GM19035 (cell line): Measurements from ENCODE around the gene IPO4.
A peak's percentile ranks its signal among the peaks of the same experiment; 100 is the strongest.

Source experiments
- ATAC-seq: cut with Tn5 transposase; IDR thresholded peaks from one replicate; pipeline ENCODE4 v1.9.1; 2021; ENCODE audit not compliant: unreplicated experiment

The IPO4 gene

GRCh38 chr14:24178399-24179178 lies 10.0 kb downstream of the IPO4 start:
- no peak for ATAC-seq

- no peak for ATAC-seq
Measured at GRCh38 chr14:24177891-24178290, 10.7 kb downstream of the IPO4 start.

GRCh38 chr14:24177041-24177825 lies 11.4 kb downstream of the IPO4 start:
- no peak for ATAC-seq

GRCh38 chr14:24176599-24176998 lies 12.0 kb downstream of the IPO4 start:
- no peak for ATAC-seq

GRCh38 chr14:24172871-24173281 lies 15.7 kb downstream of the IPO4 start:
- ATAC-seq = no peak

- no peak for ATAC-seq
Measured at GRCh38 chr14:24172261-24172860, 16.3 kb downstream of the IPO4 start.

- ATAC-seq = peak; percentile 85
Measured at GRCh38 chr14:24171422-24172260, 17.0 kb downstream of the IPO4 start, which contains the start of gene REC8. TSS of gene REC8 (plus strand) at chr14:24172080. CDS start at chr14:24172553, 473 bp downstream.

- ATAC-seq = no peak
Measured at GRCh38 chr14:24167469-24168114, 21.0 kb downstream of the IPO4 start.

- no peak for ATAC-seq
Measured at GRCh38 chr14:24165785-24166184, 22.8 kb downstream of the IPO4 start.

GRCh38 chr14:24164518-24164991 lies 24.1 kb downstream of the IPO4 start:
- no peak for ATAC-seq

- ATAC-seq = no peak
Measured at GRCh38 chr14:24162093-24162492, 26.5 kb downstream of the IPO4 start.

- peak; percentile 88 for ATAC-seq
Measured at GRCh38 chr14:24160850-24161804, 27.5 kb downstream of the IPO4 start, which contains the start of gene IRF9. TSS of gene IRF9 (plus strand) at chr14:24161265. CDS start at chr14:24162145, 880 bp downstream.

GRCh38 chr14:24160499-24160849 lies 28.1 kb downstream of the IPO4 start:
- ATAC-seq = no peak

- no peak for ATAC-seq
Measured at GRCh38 chr14:24159777-24160498, 28.7 kb downstream of the IPO4 start.

- no peak for ATAC-seq
Measured at GRCh38 chr14:24157331-24157730, 31.3 kb downstream of the IPO4 start.

GRCh38 chr14:24156840-24157239 lies 31.8 kb downstream of the IPO4 start:
- ATAC-seq = no peak

GRCh38 chr14:24155100-24155499 lies 33.5 kb downstream of the IPO4 start:
- no peak for ATAC-seq

GRCh38 chr14:24151404-24152080 lies 37.1 kb downstream of the IPO4 start:
- ATAC-seq = no peak
